ENCODE results near the gene CDH11.

GRCh38 chr16:65094009-65094408 lies 27.9 kb downstream of the CDH11 start:
- TF ChIP-seq CTCF (IDR thresholded peaks at IDR 0.05) (no peak), ZFX (IDR thresholded peaks at IDR 0.05; ENCODE audit: borderline replicate concordance) (no peak)

Measured in 22Rv1 (cell line).